T-helper 1 cell (primary cell): ENCODE results near the gene DCUN1D2.
"Not testable (repeated sequence)": the region's sequence is repeated elsewhere in the genome, so short reads cannot be mapped to it uniquely, and the experiment has no call there.

Experiments used
- DNase-seq, 5 donors: peaks; one replicate each; pipeline ENCODE4 v3.0.0-alpha.2; 2012 to 2020
- total RNA-seq, 4 donors: gene quantifications; one replicate each; lab custom pipeline; 2026; lab: John Stamatoyannopoulos, UW

The DCUN1D2 gene
- total RNA-seq = 8.6 to 13.3 (median 10.9) reads per million in 4 donors

GRCh38 chr13:113490496-113491417, at the start of gene DCUN1D2:
DCUN1D2 (minus strand) TSS chr13:113490711; CDS start chr13:113490669, 42 bp downstream.
- peak; percentile 51 to 83 (median 59) for DNase-seq

- no peak for DNase-seq
These were observed 49.3 kb upstream of the DCUN1D2 start for GRCh38 chr13:113539822-113540221.

GRCh38 chr13:113539176-113539575, 48.7 kb upstream of the DCUN1D2 start:
- DNase-seq = no peak

- no peak for DNase-seq
These were observed 48.2 kb upstream of the DCUN1D2 start for GRCh38 chr13:113538689-113539058.

GRCh38 chr13:113537909-113538688, 47.6 kb upstream of the DCUN1D2 start:
- no peak for DNase-seq

GRCh38 chr13:113537205-113537604, 46.7 kb upstream of the DCUN1D2 start:
- no peak for DNase-seq

- no peak for DNase-seq
These were observed 46.1 kb upstream of the DCUN1D2 start for GRCh38 chr13:113536461-113537110.

DNA sequence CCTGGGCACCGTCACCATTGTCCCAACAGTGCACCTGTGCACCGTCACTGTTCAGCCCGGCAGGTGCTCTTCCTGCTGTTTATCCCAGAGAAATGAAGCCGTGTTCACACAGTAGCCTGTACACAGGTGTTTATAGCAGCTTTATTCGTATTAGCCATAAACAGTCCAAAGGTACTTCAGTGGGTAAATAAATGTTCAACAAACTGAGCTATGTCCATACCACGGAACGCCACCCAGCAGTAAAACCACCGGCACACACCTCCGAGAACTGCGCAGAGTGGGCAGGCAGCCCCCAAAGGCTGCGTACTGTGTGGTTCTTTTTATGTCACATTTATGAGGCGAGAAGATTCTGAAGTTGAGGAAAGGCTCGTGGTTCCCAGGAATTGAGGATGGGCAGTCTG, 44.9 kb upstream of the DCUN1D2 start:
- no peak for DNase-seq

DNA sequence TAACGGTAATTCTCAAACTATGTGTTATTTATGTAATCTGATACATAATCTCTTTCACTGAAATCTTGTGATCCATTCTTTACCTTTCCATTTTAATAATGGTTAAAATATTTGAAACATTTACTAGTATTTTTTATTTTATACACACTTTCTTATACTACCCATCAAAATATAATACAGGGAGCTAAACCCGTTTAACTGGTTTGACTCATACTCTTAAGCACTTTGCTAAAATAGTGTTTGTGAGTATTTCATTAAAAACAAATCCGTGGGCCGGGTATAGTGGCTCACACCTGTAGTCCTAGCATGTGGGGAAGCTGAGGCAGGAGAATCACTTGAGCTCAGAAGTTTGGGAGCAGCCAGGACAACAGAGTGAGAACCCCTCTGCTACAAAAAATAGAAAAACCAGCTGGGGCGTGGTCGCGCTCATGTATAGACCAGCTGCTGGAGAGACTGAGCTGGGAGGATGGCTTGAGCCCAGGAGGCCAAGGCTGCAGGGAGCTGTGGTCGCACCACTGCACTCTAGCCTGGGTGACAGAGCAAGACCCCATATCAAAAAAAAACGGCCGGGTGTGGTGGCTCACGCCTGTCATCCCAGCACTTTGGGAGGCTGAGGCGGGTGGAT, 43.8 kb upstream of the DCUN1D2 start:
- no peak for DNase-seq

GRCh38 chr13:113533161-113533840, 42.8 kb upstream of the DCUN1D2 start:
- no peak for DNase-seq

DNA sequence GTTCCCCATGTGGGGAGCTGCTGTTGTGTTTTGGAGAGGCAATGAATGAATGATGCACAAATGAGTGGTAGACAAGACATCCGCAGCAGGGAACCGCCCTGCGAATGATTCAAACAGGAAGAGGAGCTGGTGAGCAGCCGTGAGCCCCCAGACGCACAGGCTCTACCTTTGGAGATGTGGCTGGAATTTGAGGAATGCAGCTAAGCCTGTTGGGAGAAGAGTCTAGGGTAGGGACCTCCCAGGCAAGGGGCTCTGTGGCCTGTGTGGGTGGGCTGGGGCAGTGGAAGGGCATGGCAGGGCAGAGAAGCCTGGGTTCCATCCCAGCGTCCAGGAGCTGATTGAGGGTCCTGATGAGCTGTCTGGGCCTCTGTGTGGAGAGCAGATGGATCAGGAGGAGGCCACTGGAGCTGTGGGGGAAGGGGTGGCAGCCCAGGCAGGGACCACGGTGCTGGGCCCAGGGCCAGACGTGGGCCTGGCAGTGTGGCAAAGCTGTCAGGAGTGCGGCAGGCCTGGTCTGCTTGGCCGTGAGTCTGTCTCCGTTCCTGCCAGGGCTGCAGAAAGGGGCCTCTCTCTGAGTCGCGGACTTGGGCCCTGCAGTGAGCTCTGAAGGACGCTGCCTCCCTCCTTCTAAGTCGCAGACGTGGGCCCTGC, 41.8 kb upstream of the DCUN1D2 start:
- DNase-seq = no peak

DNA sequence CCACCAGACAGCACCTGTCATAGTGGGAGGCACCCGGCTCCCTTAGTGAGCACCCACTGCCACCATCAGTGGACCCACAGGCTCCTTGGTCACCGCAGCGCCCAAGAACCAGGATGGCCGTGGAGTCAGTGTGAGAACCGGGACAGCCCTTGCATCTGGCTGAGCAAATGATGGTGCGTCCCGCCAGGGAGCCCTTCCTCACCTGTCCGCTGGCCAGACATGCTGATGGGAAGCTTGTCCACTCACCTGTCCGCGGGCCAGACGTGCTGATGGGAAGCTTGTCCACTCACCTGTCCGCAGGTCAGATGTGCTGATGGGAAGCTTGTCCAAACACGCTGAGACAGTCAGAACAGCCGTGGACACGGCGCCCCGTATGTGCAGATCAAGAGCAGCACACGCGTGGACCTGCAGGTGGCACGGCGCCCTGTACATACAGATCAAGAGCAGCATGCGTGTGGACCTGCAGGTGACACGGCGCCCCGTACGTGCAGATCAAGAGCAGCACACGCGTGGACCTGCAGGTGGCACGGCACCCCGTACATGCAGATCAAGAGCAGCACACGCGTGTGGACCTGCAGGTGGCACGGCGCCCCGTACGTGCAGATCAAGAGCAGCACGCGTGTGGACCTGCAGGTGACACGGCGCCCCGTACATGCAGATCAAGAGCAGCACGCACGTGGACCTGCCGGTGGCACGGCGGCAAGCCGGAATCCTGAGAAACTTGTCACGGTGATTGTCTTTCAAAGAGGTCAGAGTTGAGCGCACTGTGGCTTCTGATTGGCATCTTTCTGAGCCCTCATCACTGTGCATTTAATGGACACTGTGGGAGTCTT, 40.7 kb upstream of the DCUN1D2 start:
- no peak for DNase-seq

DNA sequence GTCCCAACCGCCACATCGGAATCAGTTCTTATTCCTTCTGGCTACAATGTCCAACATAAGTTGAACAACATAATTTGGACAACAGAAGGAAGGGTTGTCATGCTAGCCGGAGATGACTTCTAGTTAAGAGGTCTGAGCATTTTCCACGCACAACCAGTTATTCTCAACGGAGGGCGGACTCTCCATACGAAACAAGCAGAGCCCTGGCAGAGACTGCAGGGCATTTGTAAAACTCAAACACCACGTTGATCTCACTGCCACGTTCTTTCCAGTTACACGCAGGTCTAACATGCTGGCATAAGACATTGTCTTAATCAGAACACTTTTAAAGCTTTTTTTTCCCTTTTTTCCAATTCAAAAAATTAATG, 38.3 kb upstream of the DCUN1D2 start:
- DNase-seq = no peak

DNA sequence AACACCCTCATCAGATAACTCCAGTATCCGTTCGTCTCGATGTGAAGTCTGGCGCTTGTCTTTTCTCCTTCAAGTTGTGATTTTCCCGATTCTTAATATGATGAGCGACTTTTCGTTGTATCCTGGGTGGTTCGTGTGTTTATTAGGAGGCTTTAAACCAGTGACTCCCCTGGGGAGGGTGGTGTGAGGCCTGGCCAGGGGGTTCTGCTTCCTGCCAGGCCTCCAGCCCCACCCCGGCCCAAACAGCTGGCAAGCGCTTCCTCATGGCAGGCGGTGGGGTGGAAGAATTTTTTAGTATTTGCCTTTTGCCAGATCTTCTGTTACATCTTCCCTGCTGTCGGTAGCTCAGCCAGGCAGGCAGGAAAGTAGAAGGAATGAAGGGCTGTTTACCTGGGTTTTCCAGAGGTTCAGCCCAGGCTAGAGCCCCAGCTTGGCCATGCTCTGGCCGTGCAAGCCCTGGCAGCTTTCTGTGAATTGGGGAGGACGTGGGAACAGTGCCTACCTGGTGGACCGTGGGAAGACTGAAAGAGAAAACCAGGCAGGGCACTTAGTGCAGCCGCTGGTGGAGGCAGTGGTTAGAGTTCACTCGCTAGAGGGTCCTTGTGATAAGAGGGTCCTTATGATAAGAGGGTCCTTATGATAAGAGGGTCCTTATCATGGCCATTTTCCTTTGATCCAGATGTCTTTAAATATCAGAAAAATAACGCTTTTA, 37.7 kb upstream of the DCUN1D2 start:
- no peak for DNase-seq

DNA sequence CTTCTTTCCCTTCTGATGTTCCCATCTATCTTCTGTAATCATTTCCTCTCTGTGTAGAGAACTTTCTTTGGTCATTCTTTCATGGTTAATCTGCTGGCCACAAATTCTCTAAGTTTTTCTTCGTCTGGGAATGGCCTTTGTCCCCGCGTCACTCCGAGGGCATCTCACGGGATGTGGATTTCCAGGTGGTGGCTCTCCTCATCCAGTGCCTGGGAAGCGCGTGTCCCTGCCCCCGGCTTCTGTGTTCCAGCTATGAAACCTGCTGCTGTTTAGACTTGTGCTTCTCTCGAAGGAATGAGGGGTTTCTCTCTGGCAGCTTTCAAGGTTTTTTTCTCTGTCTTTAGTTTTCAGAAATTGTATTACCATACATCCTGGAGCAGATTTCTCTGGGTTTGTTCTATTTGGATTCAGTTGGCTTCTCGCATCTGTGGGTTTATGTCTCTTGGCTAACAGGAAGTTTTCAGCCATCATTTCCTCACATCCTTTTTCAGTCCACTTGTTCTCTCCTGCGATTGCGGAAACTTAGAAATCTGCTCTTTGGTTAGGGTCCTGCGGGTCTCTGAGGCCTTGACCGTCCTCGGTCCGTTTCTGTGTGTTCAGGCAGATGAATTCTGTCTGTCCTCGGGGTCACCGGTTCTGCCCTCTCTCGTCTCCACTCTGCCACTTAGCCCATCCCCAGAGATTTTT, 36.9 kb upstream of the DCUN1D2 start:
- no peak for DNase-seq

GRCh38 chr13:113526466-113527220, 36.1 kb upstream of the DCUN1D2 start:
- DNase-seq = no peak

- not testable (repeated sequence) for DNase-seq
These were observed 31.9 kb upstream of the DCUN1D2 start for GRCh38 chr13:113522438-113522837.

DNA sequence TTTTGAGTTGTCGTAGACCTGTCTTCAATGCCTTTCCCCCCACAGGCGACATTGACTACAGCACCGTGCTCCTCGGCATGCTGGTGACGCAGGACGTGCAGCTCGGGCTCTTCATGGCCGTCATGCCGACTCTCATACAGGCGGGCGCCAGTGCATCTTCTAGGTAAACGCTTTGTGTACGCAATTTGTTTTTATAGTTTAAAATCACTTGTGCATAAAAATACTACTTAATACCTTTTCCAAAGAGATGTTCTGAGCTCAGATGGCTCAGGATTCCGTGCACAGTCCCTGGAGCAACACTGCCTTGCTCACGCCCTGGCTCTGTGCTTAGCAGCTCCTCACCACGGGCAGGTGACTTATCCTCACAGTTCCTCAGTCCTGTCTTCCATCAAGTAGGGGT, 30.1 kb upstream of the DCUN1D2 start:
- no peak for DNase-seq

DNA sequence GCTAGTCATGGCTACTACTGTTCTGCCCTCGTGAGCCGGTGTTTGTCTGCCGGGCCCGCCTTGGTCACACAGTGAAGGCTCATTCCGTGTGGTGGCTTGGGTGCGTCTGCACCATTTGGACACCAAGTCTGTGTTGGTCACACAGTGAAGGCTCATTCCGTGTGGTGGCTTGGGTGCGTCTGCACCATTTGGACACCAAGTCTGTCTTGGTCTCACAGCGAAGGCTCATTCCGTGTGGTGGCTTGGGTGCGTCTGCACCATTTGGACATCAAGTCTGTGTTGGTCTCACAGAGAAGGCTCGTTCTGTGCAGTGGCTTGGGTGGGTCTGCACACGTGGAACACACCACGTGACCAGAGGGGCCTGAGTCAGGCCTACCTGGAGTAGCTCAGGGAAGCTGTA, 29.0 kb upstream of the DCUN1D2 start:
- DNase-seq = no peak
